Lower leg skin (tissue), 3 donors: ENCODE data around the gene GHR.

Source experiments
- CTCF ChIP-seq, 3 donors: fragments of 450-650 bp; IDR thresholded peaks; one replicate each; pipeline ENCODE4 v1.5.1; 2016; ENCODE audit warnings: antibody characterized with exemption in 3 of 3, mild to moderate bottlenecking in 3 of 3, moderate library complexity in 2 of 3
- POLR2A ChIP-seq, 2 donors: fragments of 450-650 bp; IDR thresholded peaks; one replicate each; pipeline ENCODE4 v1.6.1; 2016 to 2017; ENCODE audit warnings: antibody characterized with exemption in 2 of 2, mild to moderate bottlenecking in 1 of 2, moderate library complexity in 1 of 2

DNA sequence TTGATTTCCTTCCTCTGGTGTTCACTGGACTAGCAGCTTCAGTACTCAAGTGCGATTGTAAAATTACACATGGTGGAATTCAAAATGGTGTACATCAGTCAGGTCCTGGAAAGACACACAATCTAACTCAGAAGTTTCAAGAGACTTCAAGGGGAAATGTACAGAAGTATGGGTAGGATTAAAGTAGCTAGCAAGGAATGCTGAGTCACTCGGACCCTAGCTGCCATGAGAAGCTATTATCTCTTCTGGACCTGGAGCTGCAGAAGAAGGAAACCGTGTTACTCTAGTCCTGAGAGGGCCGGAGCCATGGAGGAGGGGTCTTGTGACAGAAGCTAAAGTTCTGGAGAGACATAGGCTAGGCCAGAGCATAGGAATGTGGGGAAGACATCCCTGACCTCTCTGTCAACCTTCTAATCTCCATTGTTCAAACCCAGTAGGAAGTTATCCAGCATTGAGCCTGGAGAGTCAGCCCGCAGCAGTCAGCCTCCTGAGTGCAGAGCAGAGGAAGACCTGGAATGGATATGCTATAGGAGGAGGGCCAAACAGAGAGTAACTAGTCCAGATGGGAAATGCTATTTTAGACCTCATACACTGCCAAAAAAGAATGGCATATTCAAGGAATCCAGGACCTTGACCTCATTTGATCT, 84.3 kb downstream of the GHR start:
- TF ChIP-seq CTCF (IDR thresholded peaks at IDR 0.05) (no peak), POLR2A (IDR thresholded peaks at IDR 0.05) (no peak)
